Hematopoietic multipotent progenitor cell treated with erythropoietin and hydrocortisone succinate and interleukin-3 and kit ligand, for 17 days (in vitro differentiated cells): ENCODE results near the gene NGDN.

ENCODE experiments used
- DNase-seq: peaks from one replicate; pipeline ENCODE4 v3.0.0-alpha.2; 2015; ENCODE audit warnings: low spot score

The NGDN gene

DNA sequence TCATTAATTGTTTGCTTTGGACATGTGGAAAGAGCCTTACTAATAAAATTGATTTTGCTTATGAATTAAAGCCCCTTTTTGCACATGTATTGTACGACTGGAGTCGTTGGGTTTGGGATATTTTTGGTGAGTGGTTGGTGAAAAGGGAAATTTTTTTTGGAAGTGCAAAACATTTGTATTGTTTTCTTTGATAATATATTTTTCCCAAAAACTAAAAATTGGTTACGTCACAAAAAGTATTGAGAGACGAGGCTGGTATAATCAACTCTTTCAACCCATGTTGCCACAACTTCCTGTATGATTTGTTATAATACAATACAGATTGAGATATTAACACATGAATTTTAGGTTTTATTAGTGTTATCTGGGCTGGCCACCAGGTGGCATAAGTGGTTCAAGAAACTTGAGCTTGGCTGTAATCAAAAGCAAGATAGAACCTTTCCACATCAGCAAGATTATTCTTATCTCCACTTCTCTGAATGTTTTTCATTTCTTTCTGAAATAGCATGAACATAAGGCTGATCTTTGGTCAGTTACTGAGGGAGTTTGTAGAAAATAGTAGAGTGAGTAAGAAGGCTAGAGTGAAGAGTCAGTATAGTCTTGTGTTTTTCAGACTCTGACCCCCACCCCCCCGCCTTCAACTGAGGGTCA is 8.7 kb downstream of the NGDN start:
- DNase-seq: peak; percentile 79

DNA sequence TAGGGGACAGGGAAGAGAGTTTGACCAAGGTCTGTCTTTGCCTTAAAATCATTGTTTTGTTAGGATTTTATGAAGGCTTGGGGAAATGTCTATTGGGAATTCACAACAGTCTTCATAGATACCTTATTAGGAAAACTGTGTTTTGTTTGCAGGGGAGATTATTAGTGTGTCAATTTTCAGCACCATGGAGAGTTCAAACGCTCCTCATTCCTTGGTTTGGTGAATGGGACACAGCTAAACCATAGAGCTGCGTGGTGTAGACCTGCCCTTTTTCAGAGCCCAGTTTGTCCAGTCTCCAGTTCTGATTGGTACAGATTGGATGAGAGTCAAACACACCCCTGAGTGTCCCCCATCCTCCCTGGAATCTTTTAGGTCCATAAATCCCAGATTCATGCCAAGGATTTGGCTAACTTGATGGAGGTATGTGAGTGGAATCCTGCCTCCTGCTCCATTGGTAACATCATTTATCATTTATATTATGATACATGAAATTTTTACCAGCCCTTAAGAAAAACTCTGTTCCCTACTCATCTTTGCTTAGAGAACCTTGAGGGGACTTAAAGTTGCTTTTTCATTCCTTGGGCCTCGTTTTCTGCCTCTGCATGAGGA is 12.0 kb downstream of the NGDN start:
- no peak for DNase-seq

DNA sequence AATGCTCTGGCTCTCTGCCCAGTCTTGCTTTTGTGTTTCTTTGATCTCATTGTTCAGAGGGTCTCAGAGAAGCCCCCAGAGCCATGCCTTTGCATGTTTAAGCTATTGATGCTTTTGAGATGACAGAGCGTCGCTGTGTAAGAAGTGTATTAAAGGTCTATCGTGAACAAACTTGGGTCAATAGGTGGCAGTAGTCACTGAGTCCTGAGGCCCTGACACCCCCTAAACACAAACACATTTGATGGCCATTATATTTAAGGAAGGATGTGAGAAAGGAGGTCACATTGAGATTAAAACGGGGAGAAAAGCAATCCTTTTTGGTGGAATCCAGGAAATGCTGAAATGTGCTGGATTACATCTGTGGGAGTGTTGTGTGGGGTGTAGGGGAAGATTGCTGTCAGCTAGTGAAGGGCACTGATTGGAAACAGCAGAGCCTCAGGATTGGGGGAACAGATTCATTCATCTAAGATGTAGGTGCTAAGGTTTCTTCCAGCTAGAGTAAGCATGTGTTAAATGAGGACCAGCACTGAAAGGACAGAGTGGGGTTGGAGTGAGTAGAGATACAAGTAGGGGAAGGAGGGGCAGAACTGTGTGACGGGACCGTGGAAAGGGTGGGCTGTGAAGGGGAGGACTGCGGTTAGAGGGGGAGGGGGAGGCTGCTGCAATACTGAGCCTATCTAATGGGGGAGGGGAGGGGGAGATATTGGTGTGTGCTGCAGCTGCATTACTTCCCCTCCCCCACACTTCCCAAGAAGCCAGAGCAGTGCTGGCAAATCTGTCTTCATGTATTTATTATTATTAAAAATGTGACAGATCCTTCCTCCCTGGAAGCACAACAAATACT is 12.7 kb downstream of the NGDN start:
- DNase-seq: no peak

DNA sequence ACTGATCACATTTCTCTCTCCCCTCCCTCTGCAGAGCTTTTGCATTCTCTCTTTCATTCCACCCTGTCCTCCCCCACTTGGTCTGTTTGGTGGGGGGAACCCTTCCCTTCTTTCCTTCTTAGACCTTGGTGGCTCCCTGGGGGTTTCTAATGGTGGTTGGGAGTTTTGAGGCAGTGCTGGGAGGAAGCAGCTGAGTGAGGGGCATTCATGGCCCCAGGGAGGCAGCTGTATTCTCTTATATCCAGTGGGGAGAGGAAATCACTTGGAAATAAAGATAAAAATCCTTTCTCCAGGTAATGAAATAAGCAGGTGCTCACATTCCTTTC is 13.3 kb downstream of the NGDN start:
- no peak for DNase-seq

DNA sequence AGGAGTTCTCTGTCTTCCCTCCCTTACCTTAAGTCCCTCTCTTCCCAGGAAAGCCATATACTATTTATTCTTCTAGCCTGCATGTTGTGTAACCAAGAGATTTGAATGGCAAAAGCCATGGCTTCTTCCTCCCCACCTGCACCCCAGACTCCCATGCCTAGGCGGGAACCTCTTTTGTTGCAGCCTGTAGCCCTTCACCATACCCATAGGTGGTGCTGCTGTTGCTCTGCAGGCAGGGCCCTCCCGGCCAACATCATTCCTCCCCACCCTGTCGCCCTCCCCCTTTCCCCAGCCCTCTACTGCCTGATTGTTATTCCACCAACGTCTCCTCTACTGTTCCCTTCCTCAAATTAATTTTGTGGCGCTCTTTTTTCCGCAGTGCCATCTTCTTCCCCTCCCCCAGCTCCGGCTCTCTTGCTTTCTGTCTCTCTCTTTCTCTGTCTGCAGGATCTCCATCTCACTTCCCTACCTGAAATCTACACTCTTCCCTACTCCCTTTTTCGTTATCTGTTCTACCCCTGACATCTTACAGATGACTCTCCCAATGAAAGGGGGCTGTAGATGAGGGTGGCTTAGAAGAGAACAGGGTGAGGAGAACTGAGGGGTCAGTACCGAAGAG is 13.8 kb downstream of the NGDN start:
- no peak for DNase-seq

DNA sequence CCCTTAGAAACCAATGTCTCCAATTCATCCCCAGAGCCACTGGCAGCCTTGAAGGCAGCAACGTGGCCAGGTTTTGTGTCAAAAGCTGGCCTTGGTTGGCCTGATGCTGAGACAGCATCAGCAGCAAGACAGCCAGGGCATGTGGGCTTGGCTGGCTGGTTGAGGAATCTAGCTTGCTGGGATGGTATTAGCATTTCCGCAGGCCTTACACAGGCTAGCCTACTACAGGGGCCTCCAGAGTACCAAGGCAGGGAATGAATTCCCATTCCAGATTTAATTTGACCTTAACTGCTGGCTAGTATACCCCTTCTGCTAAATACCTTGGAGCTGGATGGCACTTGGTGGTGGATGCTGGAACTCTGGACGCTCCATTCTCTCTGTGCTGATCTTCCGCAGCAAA is 15.8 kb downstream of the NGDN start:
- DNase-seq: no peak

DNA sequence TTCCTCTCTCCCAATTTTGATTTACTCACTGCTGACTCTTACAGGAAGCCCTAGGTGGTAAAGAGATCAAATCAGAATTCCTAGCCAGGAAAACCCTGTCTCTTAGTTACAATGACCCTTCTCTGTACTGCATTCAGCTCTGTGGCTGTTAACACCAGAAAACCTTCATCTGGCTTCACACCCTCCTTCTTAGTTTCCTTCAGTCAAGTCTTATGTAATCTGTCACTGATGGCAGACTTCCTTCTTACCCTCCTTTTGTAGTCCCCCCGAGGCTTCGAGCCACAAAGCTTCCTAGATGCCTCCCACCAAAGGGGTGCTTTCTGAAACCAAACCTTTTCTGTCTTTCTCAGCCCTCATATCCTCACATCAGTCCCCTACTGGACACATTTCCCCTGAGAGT is 16.5 kb downstream of the NGDN start:
- no peak for DNase-seq

DNA sequence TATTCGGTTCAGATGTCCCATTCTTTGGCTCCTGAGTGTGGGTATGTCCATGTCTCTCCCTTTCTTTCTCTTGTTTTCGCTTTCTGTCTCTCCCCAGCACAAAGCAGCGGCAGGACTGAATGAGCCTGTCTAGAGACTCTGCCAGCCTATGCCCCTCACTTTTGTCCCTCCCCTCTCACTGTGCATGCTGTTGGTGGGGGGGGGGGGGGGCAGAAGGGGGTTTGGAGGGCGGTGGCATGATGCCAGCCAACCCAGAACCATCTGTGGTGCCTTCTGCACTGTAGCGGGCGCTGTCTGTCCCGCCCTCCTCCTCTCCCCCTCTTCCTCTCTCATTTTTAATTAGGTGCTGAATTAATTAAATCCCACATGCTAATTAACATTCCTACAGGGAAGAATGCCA is 17.7 kb downstream of the NGDN start:
- DNase-seq: no peak

DNA sequence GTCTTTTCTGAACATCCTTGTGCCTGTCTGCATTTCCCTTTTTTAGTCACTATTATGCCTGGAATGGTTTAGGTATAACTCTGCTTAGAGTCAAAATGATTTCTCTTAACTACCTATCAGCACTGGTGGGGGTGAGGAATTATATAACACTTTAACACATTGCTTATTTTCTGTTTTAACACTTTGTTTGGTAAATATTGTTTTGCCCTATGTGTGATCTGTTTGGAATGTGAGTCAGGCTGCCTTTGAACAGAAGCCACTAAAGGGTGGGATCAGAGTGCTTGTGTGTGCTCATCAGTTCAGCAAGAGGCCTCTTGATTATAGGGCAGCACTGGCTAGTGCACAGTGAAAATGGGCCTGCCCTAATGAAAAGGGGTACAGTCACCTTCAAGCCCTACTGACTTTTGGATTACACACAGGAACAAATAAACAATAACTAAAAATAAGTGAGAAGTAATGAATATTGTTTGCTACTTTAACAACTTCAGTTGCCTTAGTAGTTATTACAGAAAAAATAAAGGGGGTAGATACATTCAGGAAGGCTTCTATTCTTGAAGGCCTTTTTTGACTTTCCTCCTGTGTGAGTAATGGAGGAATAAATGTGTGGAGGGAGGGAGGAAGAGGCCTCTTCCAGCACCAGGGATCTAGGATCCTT is 23.2 kb downstream of the NGDN start:
- DNase-seq: no peak

DNA sequence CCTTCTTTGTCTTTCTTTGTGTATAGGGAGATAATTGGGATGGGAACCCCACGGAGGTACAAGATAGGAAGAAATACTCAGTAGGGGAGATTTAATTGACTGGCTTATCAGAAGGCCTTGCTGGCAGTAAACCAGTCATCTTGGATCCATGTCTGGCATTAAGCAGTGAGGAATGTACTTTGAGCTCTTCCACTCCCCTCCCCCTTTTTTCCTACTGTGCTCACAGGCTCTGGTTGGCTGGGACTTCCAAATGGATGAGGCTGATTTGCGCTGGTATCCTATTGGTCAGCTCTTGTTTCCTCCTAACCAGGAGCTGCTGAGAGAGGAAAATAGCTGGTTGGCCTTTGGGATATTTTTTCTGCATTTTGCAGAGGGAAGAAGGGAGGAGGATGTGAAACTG is 24.7 kb downstream of the NGDN start:
- no peak for DNase-seq

DNA sequence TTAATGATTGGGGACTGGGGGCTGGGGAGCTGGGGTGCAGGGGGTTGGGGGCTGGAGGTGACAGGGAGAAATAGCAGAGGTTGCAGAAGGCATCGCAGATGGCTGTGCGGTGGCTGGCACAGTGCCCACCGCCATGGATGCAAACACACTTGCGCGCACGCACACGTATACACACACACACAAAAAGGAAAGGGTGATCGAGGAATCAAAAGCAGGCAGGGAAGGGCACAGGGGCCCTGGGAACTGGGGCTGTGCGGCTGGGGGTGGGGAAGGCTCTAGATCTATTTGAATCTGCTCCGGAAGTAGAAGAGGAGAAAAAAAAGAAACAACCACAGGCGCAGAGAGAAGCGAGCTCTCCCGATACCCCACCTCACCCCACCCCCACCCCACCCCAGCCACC is 42.7 kb downstream of the NGDN start:
- no peak for DNase-seq

DNA sequence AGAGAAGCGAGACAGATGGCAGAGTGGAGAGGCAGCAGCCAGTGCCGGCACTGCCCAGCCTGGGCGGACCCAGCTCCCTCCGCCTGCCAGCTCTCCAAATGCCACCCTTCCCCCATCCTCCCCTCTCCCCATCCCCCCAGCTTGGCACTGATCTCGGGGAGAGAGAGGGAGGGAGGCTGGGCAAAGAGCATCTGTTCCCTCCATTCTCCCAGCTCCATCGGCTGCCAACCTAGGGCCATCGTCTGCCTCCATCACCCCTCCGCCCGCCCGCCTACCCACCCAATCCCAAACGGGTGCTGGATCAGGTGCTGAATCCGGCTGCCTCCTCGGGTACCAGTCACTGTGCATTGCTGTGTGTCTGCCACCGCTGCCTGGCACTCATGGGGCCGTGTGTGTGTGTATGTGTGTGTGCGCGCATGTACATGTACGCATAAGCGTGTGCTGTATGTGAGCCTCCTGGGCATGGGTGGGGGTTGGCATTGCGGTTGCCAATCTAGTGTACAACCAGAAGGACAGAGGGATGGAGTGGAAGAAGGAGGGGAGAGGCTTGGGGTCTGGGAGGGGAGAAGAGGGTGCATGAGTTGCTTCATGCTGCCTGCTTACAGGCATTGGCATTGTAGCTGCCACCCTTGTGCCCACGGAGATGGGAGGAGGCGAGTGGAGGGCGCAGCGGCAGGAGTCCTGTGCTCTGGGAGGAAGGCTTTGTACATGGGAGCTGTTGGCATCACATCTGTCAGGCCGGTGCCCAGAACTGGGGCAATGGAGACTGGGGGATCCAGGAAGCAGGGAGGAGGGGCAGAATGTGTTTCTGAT is 43.7 kb downstream of the NGDN start:
- DNase-seq: no peak

DNA sequence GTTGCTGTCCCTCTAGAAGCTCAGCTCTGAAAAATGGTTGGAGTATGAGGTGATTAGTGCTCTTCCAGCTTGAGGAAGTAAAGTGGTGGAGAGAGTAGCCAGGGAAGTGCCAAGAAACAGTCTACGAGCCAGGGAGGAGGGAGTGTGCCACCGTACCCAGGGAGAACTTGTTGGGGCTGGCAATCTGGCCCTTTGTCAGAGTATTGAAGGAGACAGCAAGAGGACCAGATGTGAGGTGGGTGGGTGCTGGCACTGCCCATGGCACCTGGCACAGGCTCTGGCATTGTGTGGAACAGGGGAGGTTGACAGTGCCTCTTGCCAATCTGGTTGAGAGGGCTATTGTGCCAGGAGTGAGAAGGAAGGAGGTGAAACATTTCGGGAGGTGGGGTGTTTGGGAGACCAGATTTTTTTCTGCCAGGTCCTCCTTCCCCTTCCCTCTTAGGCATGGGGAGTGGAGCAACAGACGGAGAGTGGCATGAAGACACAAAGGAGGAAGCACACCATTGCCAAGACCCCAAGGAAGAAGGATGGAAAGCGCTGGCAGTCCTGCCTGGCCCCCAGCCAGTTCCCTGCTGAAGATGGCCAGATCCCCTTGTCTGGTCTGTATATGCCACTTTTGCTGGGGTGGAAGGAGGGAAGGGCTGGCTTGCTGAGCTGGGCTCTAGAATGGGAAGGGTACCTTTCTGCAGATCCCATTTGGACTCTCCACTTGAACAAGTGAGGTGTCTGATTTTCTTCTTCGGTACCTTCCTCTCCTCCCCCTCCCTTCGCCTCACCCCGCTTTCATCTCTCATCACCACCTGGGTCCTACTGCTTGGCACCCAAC is 44.5 kb downstream of the NGDN start:
- DNase-seq: no peak

DNA sequence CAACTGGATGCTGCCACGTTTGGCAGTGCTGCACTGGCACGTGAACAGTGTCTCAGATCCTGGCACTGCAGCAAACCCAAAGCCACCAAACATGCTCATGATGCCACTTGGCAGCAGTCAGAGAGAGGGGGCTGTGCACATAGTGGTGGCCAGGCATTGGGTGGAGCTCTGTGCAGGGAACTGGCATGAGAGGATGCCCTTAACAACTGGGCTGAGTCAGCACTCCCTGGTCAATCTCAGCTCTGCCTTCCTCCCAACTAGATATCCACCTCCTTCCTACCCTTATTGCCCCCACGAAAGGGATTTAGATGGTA is 45.1 kb downstream of the NGDN start:
- DNase-seq: no peak

DNA sequence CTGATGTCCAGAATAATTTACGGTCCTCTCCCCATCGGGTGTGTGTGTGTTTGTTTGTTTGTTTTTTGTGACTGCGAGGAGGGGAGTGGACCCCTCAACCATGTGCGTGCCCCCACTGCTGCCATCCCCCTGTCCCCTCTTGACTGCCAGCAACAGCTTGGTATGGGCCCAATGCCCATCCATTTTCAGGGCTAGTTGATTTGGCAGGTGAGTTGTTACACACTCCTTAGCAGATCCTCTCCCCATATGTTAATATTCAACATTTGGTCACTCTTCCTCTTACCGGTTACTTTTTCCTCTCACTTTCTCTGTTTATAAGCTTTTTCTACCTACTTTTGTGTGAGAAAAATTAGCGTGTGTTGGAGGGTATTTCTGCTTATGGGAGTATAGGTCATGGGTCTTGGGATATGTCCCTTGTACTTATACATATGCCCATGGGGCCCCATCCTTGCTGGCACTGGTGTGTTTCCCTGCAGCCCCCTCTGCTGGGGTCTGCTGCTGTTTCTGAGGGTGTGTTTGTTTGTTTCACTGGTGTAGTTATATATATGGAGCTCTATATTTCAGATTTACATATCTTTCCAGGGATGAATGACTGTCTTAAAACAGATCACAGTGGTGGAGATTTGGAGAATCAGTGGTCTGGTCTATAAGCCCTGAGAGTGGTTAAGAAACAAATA is 48.3 kb downstream of the NGDN start:
- no peak for DNase-seq

DNA sequence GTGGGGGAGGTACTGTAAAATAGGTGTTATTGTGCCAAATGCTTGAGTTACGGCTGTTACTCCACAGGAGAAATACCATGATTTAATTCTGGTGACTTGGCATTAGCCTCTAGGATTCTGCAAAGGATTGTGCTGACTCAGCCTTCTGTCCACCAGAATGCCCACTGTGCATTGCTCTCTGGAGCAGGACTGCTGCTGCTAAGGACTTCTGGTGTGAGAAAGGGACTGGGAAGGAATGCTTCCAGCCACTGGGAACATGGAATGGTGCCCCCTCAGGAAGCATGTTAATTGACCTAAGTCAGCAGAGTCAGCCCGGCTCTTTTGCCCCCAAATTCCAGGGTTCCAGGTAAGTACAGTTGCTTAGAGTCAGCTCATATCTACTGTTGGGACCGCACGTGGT is 49.2 kb downstream of the NGDN start:
- no peak for DNase-seq

DNA sequence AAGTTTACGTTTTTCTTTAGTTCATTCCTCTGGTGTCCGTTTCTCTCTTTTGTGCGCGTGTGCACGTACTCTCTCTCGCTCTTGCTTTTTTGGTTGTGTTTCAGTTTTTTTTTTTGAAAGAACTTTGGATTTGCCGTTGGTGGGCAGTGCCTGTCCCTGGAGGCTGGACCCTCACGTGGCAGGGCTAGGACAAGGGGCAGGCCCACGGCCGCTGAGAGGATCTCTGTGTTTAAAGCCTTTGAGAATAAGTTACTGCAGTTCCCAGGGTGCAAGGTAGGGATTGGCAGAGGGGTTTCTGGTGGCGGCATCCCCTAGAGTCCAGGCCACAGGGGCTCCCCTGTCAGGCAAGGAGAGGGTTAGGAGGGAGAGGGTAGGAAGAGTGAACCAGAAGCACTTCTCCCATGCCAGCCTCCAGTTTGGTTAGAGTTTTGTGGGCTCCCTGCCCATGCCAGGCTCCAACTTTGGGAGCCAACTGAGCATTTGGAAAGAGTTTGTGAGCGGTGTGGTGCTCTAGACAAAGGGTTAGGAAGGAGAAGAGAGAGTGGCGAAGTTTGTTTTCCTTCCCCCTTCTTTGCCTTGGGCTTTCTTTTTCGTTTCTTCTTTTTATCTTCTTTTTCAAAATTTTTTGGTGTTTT is 51.5 kb downstream of the NGDN start:
- DNase-seq: no peak

DNA sequence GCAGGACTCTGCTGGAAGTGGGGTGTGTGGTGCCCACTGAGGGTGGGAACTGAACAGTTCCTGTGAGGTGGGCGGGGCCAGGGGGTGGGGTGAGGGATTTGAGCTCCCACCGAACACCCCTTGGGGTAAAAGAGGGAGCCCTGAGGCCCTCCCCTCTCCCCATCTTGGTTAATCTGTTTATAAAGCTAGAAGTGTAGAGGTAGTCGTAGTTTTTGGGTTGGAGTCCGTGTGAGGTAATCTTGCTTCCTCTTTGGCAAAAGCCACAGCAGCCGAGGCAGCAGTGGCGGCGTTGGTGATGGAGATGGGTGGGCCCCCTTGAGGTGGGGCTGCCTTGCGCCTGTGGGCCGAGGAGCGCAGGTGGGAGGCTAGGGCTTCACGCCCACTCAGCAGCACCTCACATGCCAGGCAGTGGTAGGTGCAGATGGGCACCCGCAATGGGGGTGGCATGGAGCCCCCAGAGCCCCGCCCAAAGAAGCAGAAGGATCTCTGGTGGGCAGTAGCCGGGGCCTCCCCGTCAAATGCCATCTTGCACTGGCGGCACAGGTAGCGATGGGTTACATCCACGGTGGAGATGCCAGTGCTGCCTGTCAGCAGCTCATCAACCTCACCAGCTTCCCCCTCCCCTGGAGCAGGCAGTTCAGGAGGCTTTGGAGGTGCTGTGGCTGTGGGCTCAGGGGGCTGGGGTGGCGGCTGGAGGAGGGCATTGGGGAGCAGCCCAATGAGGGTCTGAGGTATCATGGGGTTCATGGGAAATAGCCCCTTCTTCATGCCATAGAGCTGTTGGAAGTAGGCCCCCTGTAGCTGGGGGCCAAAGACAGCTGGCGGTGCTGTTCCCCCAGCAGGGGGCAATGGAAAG is 52.5 kb downstream of the NGDN start:
- no peak for DNase-seq

DNA sequence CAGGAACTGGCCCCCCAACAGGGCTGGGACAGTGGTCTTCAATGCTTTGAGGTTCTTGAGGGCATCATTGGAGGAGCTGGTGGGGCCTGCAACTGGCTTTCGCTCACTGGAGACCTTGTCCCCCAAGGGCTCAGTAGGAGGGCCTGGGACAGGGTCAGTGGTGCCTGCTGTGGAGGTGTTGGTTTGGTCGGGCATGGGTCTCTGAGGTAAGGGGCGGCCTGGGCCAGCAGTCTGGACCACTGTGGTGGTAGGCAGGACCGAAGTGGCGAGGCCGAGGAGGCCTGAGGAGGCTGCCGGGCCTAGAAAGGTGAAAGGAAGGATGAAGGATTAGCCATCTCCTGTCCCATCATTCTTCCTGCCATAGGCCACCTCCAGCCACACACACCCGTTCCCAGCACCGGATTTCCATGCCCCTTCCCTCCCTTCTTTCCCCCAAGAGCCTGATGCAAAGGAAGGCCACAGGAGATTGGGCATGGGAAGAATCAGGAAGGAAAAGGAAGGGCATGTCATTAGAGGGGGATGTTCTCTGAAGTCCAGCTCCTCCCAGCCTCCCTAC is 53.2 kb downstream of the NGDN start:
- no peak for DNase-seq
